C4-2B (cell line): ENCODE measurements around the gene WDR53.

Experiments used
- H3K27ac ChIP-seq: fragments of 450-650 bp; 2 replicates; pipeline ENCODE4 v1.5.1; 2017
- ZFX ChIP-seq: fragments of 450-650 bp; IDR thresholded peaks from 2 replicates; pipeline ENCODE4 v1.6.1; 2017
- TF ChIP-seq, protein P1 (sequence below): fragments of 450-650 bp; conservative IDR thresholded peaks from 2 replicates; pipeline ENCODE4 v1.5.1; 2017; ENCODE audit warnings: mild to moderate bottlenecking

Gene WDR53

GRCh38 chr3:196541684-196542445 is 26.5 kb downstream of the WDR53 start:
- no peak for TF ChIP-seq ZFX
- TF ChIP-seq, protein P1, sequence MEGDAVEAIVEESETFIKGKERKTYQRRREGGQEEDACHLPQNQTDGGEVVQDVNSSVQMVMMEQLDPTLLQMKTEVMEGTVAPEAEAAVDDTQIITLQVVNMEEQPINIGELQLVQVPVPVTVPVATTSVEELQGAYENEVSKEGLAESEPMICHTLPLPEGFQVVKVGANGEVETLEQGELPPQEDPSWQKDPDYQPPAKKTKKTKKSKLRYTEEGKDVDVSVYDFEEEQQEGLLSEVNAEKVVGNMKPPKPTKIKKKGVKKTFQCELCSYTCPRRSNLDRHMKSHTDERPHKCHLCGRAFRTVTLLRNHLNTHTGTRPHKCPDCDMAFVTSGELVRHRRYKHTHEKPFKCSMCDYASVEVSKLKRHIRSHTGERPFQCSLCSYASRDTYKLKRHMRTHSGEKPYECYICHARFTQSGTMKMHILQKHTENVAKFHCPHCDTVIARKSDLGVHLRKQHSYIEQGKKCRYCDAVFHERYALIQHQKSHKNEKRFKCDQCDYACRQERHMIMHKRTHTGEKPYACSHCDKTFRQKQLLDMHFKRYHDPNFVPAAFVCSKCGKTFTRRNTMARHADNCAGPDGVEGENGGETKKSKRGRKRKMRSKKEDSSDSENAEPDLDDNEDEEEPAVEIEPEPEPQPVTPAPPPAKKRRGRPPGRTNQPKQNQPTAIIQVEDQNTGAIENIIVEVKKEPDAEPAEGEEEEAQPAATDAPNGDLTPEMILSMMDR = no peak
- H3K27ac ChIP-seq = no peak overlapping the region

- no peak for TF ChIP-seq ZFX
- TF ChIP-seq, protein P1 = peak; percentile 96
- no peak overlapping the region for H3K27ac ChIP-seq
Observed at GRCh38 chr3:196537319-196537984, 30.9 kb downstream of the WDR53 start.

GRCh38 chr3:196533260-196533681 is 35.1 kb downstream of the WDR53 start:
- no peak overlapping the region for H3K27ac ChIP-seq
- TF ChIP-seq, protein P1 = no peak
- TF ChIP-seq ZFX = no peak

GRCh38 chr3:196531418-196531817 is 36.9 kb downstream of the WDR53 start:
- TF ChIP-seq ZFX = no peak
- TF ChIP-seq, protein P1 = no peak
- H3K27ac ChIP-seq = no peak overlapping the region

- H3K27ac ChIP-seq = peak overlapping the region; percentile 10; the same call in 1 of the 2 replicates
- TF ChIP-seq, protein P1 = peak; percentile 89
- no peak for TF ChIP-seq ZFX
Observed at GRCh38 chr3:196528639-196529233, 39.6 kb downstream of the WDR53 start.

DNA sequence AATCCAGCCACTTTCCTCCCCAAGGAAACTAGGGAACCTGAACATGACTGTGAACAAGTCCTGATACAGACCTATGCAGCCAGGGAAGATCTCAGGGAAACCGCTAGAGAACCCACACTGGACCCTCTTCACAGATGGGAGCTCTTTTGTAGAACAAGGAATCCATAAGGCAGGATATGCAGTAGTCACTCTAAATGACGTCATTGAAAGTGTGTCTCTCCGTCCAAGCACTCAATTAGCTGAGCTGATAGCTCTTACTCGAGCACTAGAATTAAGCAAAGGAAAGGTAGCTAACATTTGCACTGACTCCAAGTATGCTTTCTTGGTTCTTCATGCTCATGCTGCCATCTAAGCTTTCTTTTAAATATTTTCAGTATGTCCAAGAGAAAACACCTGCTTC is 43.2 kb downstream of the WDR53 start:
- no peak overlapping the region for H3K27ac ChIP-seq
- TF ChIP-seq ZFX = no peak
- TF ChIP-seq, protein P1 = no peak

- TF ChIP-seq, protein P1 = peak; percentile 38
- no peak for TF ChIP-seq ZFX
- H3K27ac ChIP-seq = no peak overlapping the region
Observed at GRCh38 chr3:196524527-196524926, 43.8 kb downstream of the WDR53 start.
